Mesenchymal stem cell (in vitro differentiated cells and primary cell): Measurements from ENCODE around the gene GRAP2.

Source experiments
- DNase-seq: peaks from one replicate; pipeline ENCODE4 v3.0.0-alpha.2; 2013
- H2AFZ ChIP-seq: one replicate; pipeline ENCODE4 v1.6.1; 2013; ENCODE audit warnings: low read depth, mild to moderate bottlenecking, control low read depth, inconsistent platforms, low read length, moderate library complexity
- H2AK5ac ChIP-seq: 2 replicates; pipeline ENCODE4 v1.6.1; 2013; ENCODE audit warnings: low read length, moderate library complexity, mild to moderate bottlenecking, inconsistent platforms; ENCODE audit not compliant: severe bottlenecking
- H2BK120ac ChIP-seq: one replicate; pipeline ENCODE4 v1.6.1; 2013; ENCODE audit warnings: low read depth, mild to moderate bottlenecking, inconsistent platforms, low read length, moderate library complexity
- H2BK12ac ChIP-seq, 2 experiments: one replicate each; pipeline ENCODE4 v1.6.1; 2013; ENCODE audit warnings: inconsistent platforms in 2 of 2, low read length in 2 of 2, mild to moderate bottlenecking in 2 of 2, moderate library complexity in 2 of 2, control low read depth in 1 of 2
- H2BK15ac ChIP-seq: one replicate; pipeline ENCODE4 v1.6.1; 2013; ENCODE audit warnings: mild to moderate bottlenecking, low read depth, inconsistent platforms; ENCODE audit not compliant: poor library complexity, severe bottlenecking
- H2BK5ac ChIP-seq: 2 replicates; pipeline ENCODE4 v1.6.1; 2013; ENCODE audit warnings: low read depth, mild to moderate bottlenecking, low read length, control low read depth, inconsistent platforms; ENCODE audit not compliant: poor library complexity, severe bottlenecking
- H3K14ac ChIP-seq, 2 experiments: one replicate each; pipeline ENCODE4 v1.6.1; 2013; ENCODE audit warnings: inconsistent platforms in 2 of 2, low read length in 2 of 2, control low read depth in 1 of 2, mild to moderate bottlenecking in 1 of 2, moderate library complexity in 1 of 2
- H3K18ac ChIP-seq, 2 experiments: one replicate each; pipeline ENCODE4 v1.6.1; 2013; ENCODE audit warnings: inconsistent platforms in 2 of 2, low read length in 2 of 2, control low read depth in 1 of 2, low read depth in 1 of 2, mild to moderate bottlenecking in 1 of 2
- H3K23ac ChIP-seq, 2 experiments: one replicate each; pipeline ENCODE4 v1.6.1; 2013; ENCODE audit warnings: inconsistent platforms in 2 of 2, low read length in 2 of 2, mild to moderate bottlenecking in 2 of 2, moderate library complexity in 2 of 2, control low read depth in 1 of 2
- H3K27ac ChIP-seq: 2 replicates; pipeline ENCODE4 v1.5.1; 2013; ENCODE audit warnings: mild to moderate bottlenecking, moderate library complexity, low read length, control low read depth, inconsistent platforms; ENCODE audit not compliant: poor library complexity, severe bottlenecking
- H3K27me3 ChIP-seq, 2 experiments: 2 replicates each; pipeline versions ENCODE4 v1.6.1 to v1.7.0; 2013; ENCODE audit warnings: low read length in 2 of 2, mild to moderate bottlenecking in 2 of 2, moderate library complexity in 2 of 2, control low read depth in 1 of 2, inconsistent platforms in 1 of 2; ENCODE audit not compliant: control insufficient read depth in 1 of 2, insufficient read depth in 1 of 2
- H3K36me3 ChIP-seq, 2 experiments: 2 replicates each; pipeline versions ENCODE4 v1.6.1 to v1.7.0; 2013; ENCODE audit warnings: low read length in 2 of 2, control low read depth in 1 of 2, inconsistent platforms in 1 of 2, low read depth in 1 of 2, mild to moderate bottlenecking in 1 of 2; ENCODE audit not compliant: insufficient read depth in 2 of 2, control insufficient read depth in 1 of 2
- H3K4ac ChIP-seq, 2 experiments: one replicate each; pipeline ENCODE4 v1.6.1; 2013; ENCODE audit warnings: inconsistent platforms in 2 of 2, low read length in 2 of 2, mild to moderate bottlenecking in 2 of 2, moderate library complexity in 2 of 2, control low read depth in 1 of 2, low read depth in 1 of 2
- H3K4me1 ChIP-seq: 2 replicates; pipeline ENCODE4 v1.6.1; 2013; ENCODE audit warnings: low read depth, low read length, control low read depth; ENCODE audit not compliant: control insufficient read depth, insufficient read depth
- H3K4me2 ChIP-seq: 2 replicates; pipeline ENCODE4 v1.6.1; 2013; ENCODE audit warnings: low read length, mild to moderate bottlenecking, inconsistent platforms; ENCODE audit not compliant: poor library complexity, severe bottlenecking
- H3K4me3 ChIP-seq, 2 experiments: 2 replicates each; pipeline versions ENCODE4 v1.5.1 to v1.7.0; 2013; ENCODE audit warnings: low read length in 2 of 2, mild to moderate bottlenecking in 2 of 2, control low read depth in 1 of 2, low read depth in 1 of 2; ENCODE audit not compliant: insufficient read depth in 1 of 2
- H3K79me1 ChIP-seq: replicated peaks from 2 replicates; pipeline ENCODE4 v1.6.1; 2013; ENCODE audit warnings: mild to moderate bottlenecking, control low read depth, low read length, inconsistent platforms; ENCODE audit not compliant: poor library complexity, severe bottlenecking
- H3K9ac ChIP-seq: 2 replicates; pipeline ENCODE4 v1.7.0; 2013; ENCODE audit warnings: mild to moderate bottlenecking, low read length, moderate library complexity
- H3K9me3 ChIP-seq: 2 replicates; pipeline ENCODE4 v1.7.0; 2013; ENCODE audit warnings: mild to moderate bottlenecking, low read length; ENCODE audit not compliant: control insufficient read depth
- H4K8ac ChIP-seq: one replicate; pipeline ENCODE4 v1.6.1; 2013; ENCODE audit warnings: inconsistent platforms, mild to moderate bottlenecking, low read length, moderate library complexity
- H4K91ac ChIP-seq: one replicate; pipeline ENCODE4 v1.6.1; 2013; ENCODE audit warnings: mild to moderate bottlenecking, low read length, inconsistent platforms
- WGBS: methylation state at CpG from one replicate; pipeline ENCODE4 v1.1.7; 2013; ENCODE audit warnings: mixed read lengths; 5-methylcytosine and 5-hydroxymethylcytosine counted together

The GRAP2 gene

GRCh38 chr22:39927544-39927943 lies 26.7 kb downstream of the GRAP2 start:
- no peak overlapping the region for H3K4ac ChIP-seq
- 55% methylated on average over 7 of the region's 7 CpGs for WGBS
- H3K36me3 ChIP-seq, result no peaks in the 10 kb centered on the region
- H3K4me3 ChIP-seq, result no peak overlapping the region
- H3K9me3 ChIP-seq, result no peaks in the 10 kb centered on the region
- no peak overlapping the region for H2AFZ ChIP-seq
- H2BK5ac ChIP-seq, result no peak overlapping the region
- no peak overlapping the region for H3K4me2 ChIP-seq
- H4K91ac ChIP-seq, result no peak overlapping the region
- no peaks in the 10 kb centered on the region for H3K79me1 ChIP-seq
- no peak overlapping the region for H2BK15ac ChIP-seq
- H2AK5ac ChIP-seq, result no peak overlapping the region
- H3K9ac ChIP-seq, result no peak overlapping the region
- no peaks in the 10 kb centered on the region for H3K4me1 ChIP-seq
- no peak overlapping the region for H4K8ac ChIP-seq
- H3K18ac ChIP-seq, result no peak overlapping the region
- H3K23ac ChIP-seq, result no peak overlapping the region
- H3K27ac ChIP-seq, result no peak overlapping the region
- DNase-seq, result no peak
- no peak overlapping the region for H2BK12ac ChIP-seq
- no peak overlapping the region for H3K14ac ChIP-seq
- H2BK120ac ChIP-seq, result no peak overlapping the region
- H3K27me3 ChIP-seq, result peaks cover 68 to 79% of the 10 kb centered on the region in 2 experiments

- Histone ChIP-seq H4K8ac (no peak overlapping the region), H3K27ac (no peak overlapping the region), H2AFZ (no peak overlapping the region), H3K36me3 (no peaks in the 10 kb centered on the region), H2AK5ac (no peak overlapping the region), H3K9ac (no peak overlapping the region), H3K4ac (no peak overlapping the region), H3K4me2 (no peak overlapping the region), H2BK5ac (no peak overlapping the region), H3K14ac (no peak overlapping the region), H3K18ac (no peak overlapping the region), H3K4me3 (no peak overlapping the region), H4K91ac (no peak overlapping the region), H3K27me3 (peaks cover 74 to 78% of the 10 kb centered on the region in 2 experiments), H3K79me1 (no peaks in the 10 kb centered on the region), H3K4me1 (no peaks in the 10 kb centered on the region), H2BK120ac (no peak overlapping the region), H2BK12ac (no peak overlapping the region), H3K9me3 (no peaks in the 10 kb centered on the region), H3K23ac (no peak overlapping the region), H2BK15ac (no peak overlapping the region)
- no peak for DNase-seq
- WGBS, result 85% methylated on average over 3 of the region's 4 CpGs
Observed at GRCh38 chr22:39928536-39929520, 27.9 kb downstream of the GRAP2 start.

GRCh38 chr22:39931251-39931650 lies 30.4 kb downstream of the GRAP2 start:
- Histone ChIP-seq H4K8ac (no peak overlapping the region), H3K9me3 (no peaks in the 10 kb centered on the region), H3K79me1 (no peaks in the 10 kb centered on the region), H3K23ac (no peak overlapping the region), H2AK5ac (no peak overlapping the region), H3K14ac (no peak overlapping the region), H2BK15ac (no peak overlapping the region), H3K4me3 (no peak overlapping the region), H2BK120ac (no peak overlapping the region), H3K27me3 (peaks cover 75 to 84% of the 10 kb centered on the region in 2 experiments), H3K9ac (no peak overlapping the region), H2BK12ac (no peak overlapping the region), H3K4me2 (no peak overlapping the region), H4K91ac (no peak overlapping the region), H2BK5ac (no peak overlapping the region), H3K4ac (no peak overlapping the region), H3K36me3 (no peaks in the 10 kb centered on the region), H3K18ac (no peak overlapping the region), H2AFZ (no peak overlapping the region), H3K4me1 (no peaks in the 10 kb centered on the region), H3K27ac (no peak overlapping the region)
- WGBS, result 58% methylated on average over 2 of the region's 2 CpGs
- no peak for DNase-seq

GRCh38 chr22:39932166-39932565 lies 31.3 kb downstream of the GRAP2 start:
- Histone ChIP-seq H3K79me1 (no peaks in the 10 kb centered on the region), H2AK5ac (no peak overlapping the region), H2BK12ac (no peak overlapping the region), H3K4me3 (no peak overlapping the region), H3K27ac (no peak overlapping the region), H3K14ac (no peak overlapping the region), H4K8ac (no peak overlapping the region), H4K91ac (no peak overlapping the region), H3K4me2 (no peak overlapping the region), H2BK15ac (no peak overlapping the region), H2BK120ac (no peak overlapping the region), H3K9me3 (no peaks in the 10 kb centered on the region), H3K27me3 (peaks cover 71 to 84% of the 10 kb centered on the region in 2 experiments), H3K23ac (no peak overlapping the region), H3K36me3 (no peaks in the 10 kb centered on the region), H2AFZ (no peak overlapping the region), H2BK5ac (no peak overlapping the region), H3K4me1 (no peaks in the 10 kb centered on the region), H3K18ac (no peak overlapping the region), H3K4ac (no peak overlapping the region), H3K9ac (no peak overlapping the region)
- whole genome bisulfite sequencing, result no CpG with 5 or more reads among the region's 2 CpGs
- no peak for DNase-seq
